ENCODE results near the gene MUC6.

DNA sequence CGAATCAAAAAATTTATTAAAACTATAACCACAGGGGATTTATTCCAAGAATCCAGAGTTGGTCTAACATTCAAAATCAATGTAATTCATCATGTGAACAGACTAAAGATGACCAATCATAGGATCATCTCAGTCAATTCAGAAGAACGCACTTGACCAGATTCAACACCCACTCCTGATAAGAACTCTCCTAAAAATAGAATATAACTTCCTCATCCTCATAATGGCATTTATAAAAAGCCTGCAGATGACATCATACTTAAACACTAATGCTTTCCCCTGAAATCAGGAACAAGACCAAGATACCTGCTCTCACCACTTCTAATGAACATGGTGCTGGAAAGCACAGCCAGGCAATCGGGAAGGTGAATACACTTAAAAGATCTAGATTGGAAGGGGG lies 27.6 kb upstream of the MUC6 start:
- TF ChIP-seq, protein P1, sequence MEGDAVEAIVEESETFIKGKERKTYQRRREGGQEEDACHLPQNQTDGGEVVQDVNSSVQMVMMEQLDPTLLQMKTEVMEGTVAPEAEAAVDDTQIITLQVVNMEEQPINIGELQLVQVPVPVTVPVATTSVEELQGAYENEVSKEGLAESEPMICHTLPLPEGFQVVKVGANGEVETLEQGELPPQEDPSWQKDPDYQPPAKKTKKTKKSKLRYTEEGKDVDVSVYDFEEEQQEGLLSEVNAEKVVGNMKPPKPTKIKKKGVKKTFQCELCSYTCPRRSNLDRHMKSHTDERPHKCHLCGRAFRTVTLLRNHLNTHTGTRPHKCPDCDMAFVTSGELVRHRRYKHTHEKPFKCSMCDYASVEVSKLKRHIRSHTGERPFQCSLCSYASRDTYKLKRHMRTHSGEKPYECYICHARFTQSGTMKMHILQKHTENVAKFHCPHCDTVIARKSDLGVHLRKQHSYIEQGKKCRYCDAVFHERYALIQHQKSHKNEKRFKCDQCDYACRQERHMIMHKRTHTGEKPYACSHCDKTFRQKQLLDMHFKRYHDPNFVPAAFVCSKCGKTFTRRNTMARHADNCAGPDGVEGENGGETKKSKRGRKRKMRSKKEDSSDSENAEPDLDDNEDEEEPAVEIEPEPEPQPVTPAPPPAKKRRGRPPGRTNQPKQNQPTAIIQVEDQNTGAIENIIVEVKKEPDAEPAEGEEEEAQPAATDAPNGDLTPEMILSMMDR (IDR thresholded peaks at IDR 0.05) = no peak
- TF ChIP-seq, protein P2, sequence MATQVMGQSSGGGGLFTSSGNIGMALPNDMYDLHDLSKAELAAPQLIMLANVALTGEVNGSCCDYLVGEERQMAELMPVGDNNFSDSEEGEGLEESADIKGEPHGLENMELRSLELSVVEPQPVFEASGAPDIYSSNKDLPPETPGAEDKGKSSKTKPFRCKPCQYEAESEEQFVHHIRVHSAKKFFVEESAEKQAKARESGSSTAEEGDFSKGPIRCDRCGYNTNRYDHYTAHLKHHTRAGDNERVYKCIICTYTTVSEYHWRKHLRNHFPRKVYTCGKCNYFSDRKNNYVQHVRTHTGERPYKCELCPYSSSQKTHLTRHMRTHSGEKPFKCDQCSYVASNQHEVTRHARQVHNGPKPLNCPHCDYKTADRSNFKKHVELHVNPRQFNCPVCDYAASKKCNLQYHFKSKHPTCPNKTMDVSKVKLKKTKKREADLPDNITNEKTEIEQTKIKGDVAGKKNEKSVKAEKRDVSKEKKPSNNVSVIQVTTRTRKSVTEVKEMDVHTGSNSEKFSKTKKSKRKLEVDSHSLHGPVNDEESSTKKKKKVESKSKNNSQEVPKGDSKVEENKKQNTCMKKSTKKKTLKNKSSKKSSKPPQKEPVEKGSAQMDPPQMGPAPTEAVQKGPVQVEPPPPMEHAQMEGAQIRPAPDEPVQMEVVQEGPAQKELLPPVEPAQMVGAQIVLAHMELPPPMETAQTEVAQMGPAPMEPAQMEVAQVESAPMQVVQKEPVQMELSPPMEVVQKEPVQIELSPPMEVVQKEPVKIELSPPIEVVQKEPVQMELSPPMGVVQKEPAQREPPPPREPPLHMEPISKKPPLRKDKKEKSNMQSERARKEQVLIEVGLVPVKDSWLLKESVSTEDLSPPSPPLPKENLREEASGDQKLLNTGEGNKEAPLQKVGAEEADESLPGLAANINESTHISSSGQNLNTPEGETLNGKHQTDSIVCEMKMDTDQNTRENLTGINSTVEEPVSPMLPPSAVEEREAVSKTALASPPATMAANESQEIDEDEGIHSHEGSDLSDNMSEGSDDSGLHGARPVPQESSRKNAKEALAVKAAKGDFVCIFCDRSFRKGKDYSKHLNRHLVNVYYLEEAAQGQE (IDR thresholded peaks at IDR 0.05; ENCODE audit: insufficient read depth in 1 of 2, low read depth in 2 of 2, low read length in 1 of 2) = no peak
